Measurements from ENCODE around the gene TNRC6C. TPM values are rescaled to one million over a fixed set of nuclear protein-coding genes. Genes with fewer than 3 reads are reported as not detected.

TNRC6C gene
- polyA plus RNA-seq, 3 donors = 0.38 to 0.80 (median 0.46) TPM

- H3K4me3 Mint-ChIP-seq = no peak overlapping the region
- Histone ChIP-seq H3K27ac (ENCODE audit: low read depth in 1 of 2, low read length in 2 of 2) (no peak overlapping the region), H3K4me2 (replicated peaks; ENCODE audit: extremely low read depth, low read length, poor library complexity, severe bottlenecking) (no peak overlapping the region), H3K79me2 (ENCODE audit: insufficient read depth, low read length) (no peaks in the 10 kb centered on the region), H3K4me1 (ENCODE audit: control insufficient read depth in 1 of 2, insufficient read depth in 2 of 2, low read length in 2 of 2) (peaks cover 10 to 12% of the 10 kb centered on the region in 2 donors), H4K20me1 (ENCODE audit: insufficient read depth, low read length) (no peaks in the 10 kb centered on the region), H3K4me3 (replicated peaks in 1 of 3; ENCODE audit: low read depth in 2 of 3, low read length in 3 of 3) (no peak overlapping the region), H3K36me3 (replicated peaks in 1 of 2; ENCODE audit: control insufficient read depth in 1 of 2, insufficient read depth in 2 of 2, low read length in 2 of 2) (peaks cover 7 to 30% of the 10 kb centered on the region in 2 donors), H3K9me3 (replicated peaks in 1 of 2; ENCODE audit: control insufficient read depth in 1 of 2, insufficient read depth in 1 of 2, low read length in 2 of 2) (no peaks in the 10 kb centered on the region), H3K9ac (ENCODE audit: insufficient read depth, low read length, poor library complexity, severe bottlenecking) (no peak overlapping the region), H2AFZ (ENCODE audit: insufficient read depth, low read depth, low read length, poor library complexity, severe bottlenecking) (no peak overlapping the region), H3K27me3 (ENCODE audit: control insufficient read depth in 2 of 2, insufficient read depth in 2 of 2, low read length in 2 of 2) (no peaks in the 10 kb centered on the region)
- peaks cover 0 to 4% (median 0%) of the 10 kb centered on the region in 3 donors for H3K27me3 Mint-ChIP-seq (ENCODE audit: low read depth in 3 of 3)
- TF ChIP-seq, protein P1, sequence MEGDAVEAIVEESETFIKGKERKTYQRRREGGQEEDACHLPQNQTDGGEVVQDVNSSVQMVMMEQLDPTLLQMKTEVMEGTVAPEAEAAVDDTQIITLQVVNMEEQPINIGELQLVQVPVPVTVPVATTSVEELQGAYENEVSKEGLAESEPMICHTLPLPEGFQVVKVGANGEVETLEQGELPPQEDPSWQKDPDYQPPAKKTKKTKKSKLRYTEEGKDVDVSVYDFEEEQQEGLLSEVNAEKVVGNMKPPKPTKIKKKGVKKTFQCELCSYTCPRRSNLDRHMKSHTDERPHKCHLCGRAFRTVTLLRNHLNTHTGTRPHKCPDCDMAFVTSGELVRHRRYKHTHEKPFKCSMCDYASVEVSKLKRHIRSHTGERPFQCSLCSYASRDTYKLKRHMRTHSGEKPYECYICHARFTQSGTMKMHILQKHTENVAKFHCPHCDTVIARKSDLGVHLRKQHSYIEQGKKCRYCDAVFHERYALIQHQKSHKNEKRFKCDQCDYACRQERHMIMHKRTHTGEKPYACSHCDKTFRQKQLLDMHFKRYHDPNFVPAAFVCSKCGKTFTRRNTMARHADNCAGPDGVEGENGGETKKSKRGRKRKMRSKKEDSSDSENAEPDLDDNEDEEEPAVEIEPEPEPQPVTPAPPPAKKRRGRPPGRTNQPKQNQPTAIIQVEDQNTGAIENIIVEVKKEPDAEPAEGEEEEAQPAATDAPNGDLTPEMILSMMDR (IDR thresholded peaks at IDR 0.05) = no peak
- no CpG with 5 or more reads among the region's 1 CpG for WGBS (ENCODE audit: insufficient coverage)
- H3K36me3 Mint-ChIP-seq = peaks cover 22 to 26% of the 10 kb centered on the region in 2 donors
- intact Hi-C loops (cut with micrococcal nuclease) = no loop called here
- H3K9me3 Mint-ChIP-seq = peaks cover 0 to 4% (median 0%) of the 10 kb centered on the region in 7 donors
- H3K4me1 Mint-ChIP-seq = peaks cover 27% of the 10 kb centered on the region
- no peak for DNase-seq
- no peak overlapping the region for H3K27ac Mint-ChIP-seq
These were observed 71.2 kb downstream of the TNRC6C start for GRCh38 chr17:78029697-78030096.

DNA sequence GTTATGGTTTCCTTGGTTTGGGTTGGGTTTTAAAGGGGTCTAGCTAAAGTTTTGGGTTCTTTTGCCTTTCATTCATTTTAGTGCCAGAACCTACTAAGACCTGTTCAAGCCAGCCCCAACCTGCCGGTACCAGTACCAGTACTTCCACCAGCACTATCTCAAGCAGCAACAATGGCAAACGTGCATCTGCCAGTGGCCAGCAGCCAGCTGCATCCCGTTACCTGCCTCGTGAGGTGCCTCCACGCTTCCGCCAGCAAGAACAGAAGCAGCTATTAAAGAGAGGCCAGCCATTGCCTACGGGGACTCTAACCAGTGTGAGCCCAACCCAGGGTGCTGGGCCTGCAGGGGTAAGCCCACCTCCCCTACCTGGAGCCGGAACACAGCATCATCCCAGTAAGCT, 72.9 kb downstream of the TNRC6C start:
- H3K36me3 ChIP-seq (replicated peaks in 1 of 2; ENCODE audit: control insufficient read depth in 1 of 2, insufficient read depth in 2 of 2, low read length in 2 of 2) = peaks cover 7 to 44% of the 10 kb centered on the region in 2 donors
- peaks cover 35 to 37% of the 10 kb centered on the region in 2 donors for H3K36me3 Mint-ChIP-seq

More for the DNA sequence above, 72.9 kb downstream of the TNRC6C start:
- Histone ChIP-seq H4K20me1 (ENCODE audit: insufficient read depth, low read length) (no peaks in the 10 kb centered on the region), H3K27ac (ENCODE audit: low read depth in 1 of 2, low read length in 2 of 2) (no peak overlapping the region), H2AFZ (ENCODE audit: insufficient read depth, low read depth, low read length, poor library complexity, severe bottlenecking) (no peak overlapping the region), H3K4me3 (replicated peaks in 1 of 3; ENCODE audit: low read depth in 2 of 3, low read length in 3 of 3) (no peak overlapping the region), H3K27me3 (ENCODE audit: control insufficient read depth in 2 of 2, insufficient read depth in 2 of 2, low read length in 2 of 2) (no peaks in the 10 kb centered on the region), H3K79me2 (ENCODE audit: insufficient read depth, low read length) (no peaks in the 10 kb centered on the region), H3K9me3 (replicated peaks in 1 of 2; ENCODE audit: control insufficient read depth in 1 of 2, insufficient read depth in 1 of 2, low read length in 2 of 2) (no peaks in the 10 kb centered on the region), H3K9ac (ENCODE audit: insufficient read depth, low read length, poor library complexity, severe bottlenecking) (no peak overlapping the region), H3K4me2 (replicated peaks; ENCODE audit: extremely low read depth, low read length, poor library complexity, severe bottlenecking) (no peak overlapping the region), H3K4me1 (ENCODE audit: control insufficient read depth in 1 of 2, insufficient read depth in 2 of 2, low read length in 2 of 2) (peaks cover 6 to 8% of the 10 kb centered on the region in 2 donors)
- intact Hi-C loops (cut with micrococcal nuclease) = no loop called here
- H3K9me3 Mint-ChIP-seq = peaks cover 0 to 4% (median 0%) of the 10 kb centered on the region in 7 donors
- no peak for DNase-seq
- no peak overlapping the region for H3K4me3 Mint-ChIP-seq
- 99% methylated on average over 7 of the region's 8 CpGs for WGBS (ENCODE audit: insufficient coverage)
- H3K27me3 Mint-ChIP-seq (ENCODE audit: low read depth in 3 of 3) = peaks cover 0 to 4% (median 0%) of the 10 kb centered on the region in 3 donors
- TF ChIP-seq, protein P1 (IDR thresholded peaks at IDR 0.05) = no peak
- peak overlapping the region in 1 of 7 donors; percentile 14 for H3K27ac Mint-ChIP-seq
- H3K4me1 Mint-ChIP-seq = peaks cover 20% of the 10 kb centered on the region

Data from CD14-positive monocyte (primary cell).